NCI-H2107 (cell line): ENCODE results near the gene STRN4.

Experiments used
- DNase-seq: peaks from one replicate; lab custom pipeline; 2025; lab: John Stamatoyannopoulos, UW

Gene STRN4

DNA sequence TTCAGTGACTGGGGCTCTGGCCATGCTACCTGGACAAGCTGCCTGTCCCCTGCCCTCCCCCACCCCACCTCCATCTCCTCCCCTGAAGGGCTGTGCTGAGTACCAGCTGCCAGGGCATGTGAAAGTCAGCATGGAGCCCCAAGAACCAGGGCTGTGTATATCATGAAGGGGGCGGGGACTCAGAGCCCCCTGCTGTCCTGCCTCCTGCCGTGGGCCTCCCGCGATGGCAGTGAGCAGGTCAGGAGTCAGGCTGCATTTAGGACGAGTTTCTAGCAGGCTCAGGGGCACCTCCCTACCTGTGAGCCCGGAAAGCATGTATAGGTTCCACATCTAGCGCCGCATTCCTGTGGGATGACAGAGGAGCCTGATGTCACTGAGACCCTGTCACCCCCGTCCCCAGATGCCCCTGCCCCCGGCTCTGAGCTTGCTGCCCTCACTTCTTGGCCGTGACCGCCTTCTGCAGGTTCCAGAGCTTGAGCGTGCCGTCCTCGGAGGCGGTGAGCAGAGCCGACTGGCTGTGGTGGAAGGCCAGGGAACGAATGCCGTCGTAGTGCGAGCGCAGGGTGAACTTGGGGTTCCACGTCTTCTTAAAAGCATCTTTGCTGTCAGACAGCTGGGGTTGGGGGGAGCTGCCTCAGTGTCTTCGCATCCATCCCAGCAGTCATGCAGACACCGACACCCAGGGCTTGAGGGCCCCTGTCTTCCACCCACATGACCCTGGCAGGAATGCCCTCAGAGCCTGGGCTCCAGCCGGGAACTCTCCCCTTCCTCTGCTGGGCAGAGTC, 21.0 kb downstream of the STRN4 start:
- DNase-seq, result no peak

DNA sequence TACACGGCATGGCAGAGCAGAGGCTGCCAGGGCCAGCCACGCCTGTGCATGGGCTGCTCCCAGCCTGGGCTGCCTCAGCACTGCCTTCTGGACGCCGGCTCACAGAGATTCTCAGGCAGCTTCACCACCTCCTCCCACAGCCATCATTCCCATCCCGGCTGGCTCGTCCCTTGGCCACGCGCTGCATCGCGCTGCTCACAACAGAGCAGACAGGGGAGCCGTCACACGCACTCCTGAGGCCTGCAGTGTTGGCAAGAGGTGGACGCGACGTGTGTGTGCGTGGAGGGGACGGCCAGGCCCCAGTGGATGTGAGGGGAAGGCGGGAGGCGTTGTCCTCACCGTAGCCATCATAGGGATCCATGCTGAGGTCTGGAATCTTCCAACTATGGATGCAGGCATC, 21.8 kb downstream of the STRN4 start:
- DNase-seq, result no peak

DNA sequence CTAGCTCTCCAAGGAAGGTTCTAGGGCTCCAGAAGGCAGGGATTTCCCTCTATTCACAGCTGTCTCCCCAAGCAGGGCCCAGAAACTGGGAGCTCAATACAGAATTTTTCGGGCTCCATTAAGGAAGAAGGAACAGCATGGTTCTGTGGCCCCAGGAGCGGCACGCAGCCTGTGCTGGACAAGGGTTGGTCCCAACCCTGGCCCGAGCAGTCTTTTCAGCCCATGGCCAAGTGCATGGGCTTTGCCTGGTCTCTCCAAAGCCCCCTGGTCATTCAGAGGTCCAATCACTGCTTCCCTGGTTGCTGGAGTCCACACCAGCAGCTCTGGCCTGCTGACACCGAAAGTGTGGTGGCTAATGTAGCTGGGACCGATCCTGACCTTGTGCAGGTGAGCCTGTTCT, 22.8 kb downstream of the STRN4 start:
- no peak for DNase-seq

DNA sequence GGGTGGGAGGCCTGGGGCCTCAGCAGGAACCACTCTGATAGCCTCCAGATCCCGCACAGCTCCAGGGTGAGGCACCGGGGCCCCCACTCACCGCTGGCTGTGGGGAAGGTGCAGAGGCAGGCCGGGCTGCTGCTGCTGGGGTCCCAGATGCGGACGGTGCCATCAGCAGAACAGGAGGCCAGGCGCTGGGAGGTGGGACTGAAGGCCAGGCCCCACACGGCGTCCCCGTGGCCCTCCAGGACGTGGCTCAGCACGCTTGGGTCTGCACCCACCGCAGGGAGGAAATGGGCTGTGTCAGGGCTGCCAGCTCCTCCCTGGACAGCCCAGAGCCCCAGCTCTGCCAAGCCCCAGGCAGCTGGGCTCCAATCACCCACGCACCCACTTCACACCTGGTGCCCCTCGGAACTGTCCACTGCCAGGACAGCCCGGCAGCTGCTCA, 23.2 kb downstream of the STRN4 start:
- DNase-seq, result no peak

DNA sequence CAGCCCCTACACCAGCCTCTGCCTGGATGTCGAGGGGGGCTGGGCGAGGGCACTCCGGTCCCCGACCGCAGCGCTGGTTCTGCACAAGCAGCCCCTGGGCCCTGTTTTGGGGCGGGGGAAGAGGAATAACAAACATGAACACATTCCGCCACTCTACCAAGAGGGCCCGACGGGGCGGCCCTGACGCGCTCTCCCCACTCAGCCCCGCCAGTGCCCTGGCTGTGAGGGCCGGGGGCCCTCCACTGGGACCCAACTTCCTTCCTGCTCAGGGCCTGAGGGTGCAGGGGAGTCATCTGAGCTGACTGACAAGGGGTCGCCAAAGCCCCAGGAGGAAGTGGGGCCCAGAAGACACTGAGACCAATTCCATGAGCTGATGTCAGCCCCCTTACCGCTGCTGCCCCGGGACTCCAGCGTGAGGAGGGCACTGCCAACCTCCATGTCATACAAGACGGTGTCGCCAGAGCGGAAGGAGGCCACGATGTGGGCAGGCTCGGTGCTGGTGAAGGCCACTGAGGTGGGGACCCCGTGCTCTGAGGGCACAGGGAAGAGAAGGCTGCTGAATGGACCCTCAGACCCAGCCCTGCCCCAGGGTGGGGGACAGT, 23.7 kb downstream of the STRN4 start:
- DNase-seq, result no peak

DNA sequence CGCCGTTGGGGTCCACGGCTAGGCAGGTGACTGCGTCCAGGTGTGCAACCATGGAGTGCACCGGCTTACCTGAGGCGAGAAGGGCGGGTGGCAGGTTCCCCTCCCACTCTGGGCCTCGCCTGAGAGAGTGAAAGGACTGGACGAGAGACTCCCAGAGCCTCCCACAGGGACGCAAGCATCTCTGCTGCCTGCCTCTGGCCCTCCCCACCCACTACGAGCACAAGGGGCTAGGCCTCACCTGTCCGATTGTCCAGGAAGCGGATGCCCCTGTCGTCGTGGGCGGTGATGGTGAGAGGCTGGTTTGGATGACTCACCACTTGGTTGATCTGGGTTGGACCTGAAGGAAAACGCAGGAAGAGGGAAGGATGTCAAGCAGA, 24.3 kb downstream of the STRN4 start:
- DNase-seq, result no peak

DNA sequence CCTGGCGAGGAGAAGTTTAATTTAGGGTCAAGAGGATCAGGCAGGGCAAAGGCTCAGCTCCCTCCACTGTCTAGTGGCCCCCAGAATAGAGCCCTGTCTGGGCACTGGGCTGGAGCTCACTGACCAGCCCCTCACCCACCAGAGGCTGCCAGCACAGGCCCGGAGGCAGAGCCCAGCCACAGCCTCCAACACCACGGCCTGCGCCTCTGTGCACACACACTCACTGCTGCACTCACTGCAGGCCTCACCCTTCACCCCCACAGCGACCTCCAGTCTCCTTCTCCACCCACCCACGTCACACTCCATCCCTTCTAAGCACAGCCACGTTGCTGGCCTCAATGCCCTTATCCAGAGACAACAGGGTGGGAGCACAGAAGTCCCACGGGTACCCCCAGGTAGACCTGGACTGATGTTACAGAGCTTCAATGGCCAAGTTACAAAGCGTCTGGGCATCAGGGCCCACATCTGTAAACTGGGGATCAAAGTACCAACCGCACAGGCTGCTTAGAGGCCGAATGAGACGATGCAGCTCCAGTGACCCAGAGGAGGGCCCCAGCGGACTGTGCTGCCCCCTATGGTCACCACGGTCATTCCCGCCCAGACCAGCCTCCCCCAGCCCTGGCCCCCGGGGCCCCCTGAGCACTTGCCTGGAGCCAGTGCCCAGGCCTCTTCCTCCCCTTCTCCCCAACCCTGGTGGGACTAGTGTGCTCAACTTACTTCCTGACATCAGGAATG, 24.8 kb downstream of the STRN4 start:
- DNase-seq, result no peak

DNA sequence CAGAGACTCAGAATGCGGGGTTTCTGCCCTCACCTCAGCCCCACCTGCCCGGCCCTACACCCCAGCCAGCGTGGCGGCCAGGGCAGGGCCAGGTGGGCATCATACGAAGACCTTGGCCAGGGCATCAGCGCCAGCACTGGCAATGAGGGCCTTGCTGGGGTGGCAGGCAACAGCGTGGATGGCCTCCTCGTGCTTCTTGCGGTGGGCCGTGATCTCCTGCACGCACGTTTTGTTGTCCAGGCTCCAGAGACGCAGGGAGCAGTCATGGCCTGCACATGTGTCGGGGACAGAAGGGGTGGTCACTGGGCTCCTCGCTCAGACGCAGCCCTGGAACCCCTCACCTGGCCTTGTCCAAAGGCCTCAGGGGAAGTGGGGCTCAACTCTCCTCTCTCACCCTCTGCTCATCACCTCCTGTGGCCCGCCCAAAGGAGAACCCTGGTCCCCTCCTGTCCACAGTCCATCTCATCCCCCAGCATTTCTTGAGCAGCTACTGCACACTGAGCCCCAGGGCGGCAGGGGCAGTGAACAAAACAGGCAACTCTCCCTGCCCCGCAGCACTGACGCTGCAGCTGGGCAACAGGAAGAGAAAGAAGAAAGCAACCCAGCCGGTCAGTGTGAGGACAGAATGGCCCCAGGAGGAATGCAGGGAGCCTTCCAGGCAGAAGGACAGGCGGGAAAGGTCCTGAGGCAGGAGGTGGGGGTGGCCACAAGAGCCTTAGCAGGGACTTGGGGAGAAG, 25.6 kb downstream of the STRN4 start:
- no peak for DNase-seq

DNA sequence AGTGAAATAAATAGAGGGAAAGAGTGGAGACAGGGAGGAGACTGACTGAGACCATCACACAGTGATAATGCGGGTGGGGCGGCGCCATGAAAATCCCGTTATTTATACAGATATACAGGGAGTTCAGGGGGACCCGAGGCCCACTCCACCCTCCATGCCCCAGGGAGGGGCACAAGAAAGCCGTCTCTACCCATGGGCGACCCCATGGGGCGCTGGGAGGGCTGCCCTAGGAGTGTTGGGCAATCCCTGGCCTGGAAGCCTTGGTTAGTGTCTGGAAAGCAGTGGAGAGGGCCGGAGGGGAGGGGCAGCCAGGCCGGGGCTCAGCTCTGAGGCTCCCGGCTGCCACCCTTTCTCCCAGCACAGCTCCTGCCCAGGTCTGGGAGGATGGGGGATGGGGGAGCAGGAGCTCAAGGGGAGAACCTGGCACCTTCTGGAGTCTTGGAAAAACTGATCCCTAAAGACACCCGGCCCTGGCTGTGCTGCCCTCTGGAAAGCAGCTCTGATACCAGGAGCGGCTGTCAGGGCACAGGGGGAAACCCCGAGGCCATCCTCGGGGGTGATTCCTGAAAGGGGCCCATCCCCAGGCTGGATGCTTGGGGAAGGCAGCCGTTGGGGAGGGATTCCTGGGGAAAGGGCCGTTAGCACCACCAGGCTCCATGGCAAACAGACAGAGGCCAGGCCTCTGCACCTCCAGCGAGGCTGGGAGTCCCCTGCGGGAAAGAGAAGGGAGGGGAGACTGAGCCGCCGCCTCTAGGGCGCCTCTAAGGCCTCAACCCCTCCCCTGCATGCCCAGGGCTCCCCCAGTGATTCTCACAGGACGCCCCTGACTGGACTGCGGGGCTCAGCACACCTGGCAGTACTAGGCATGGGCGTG, 26.4 kb downstream of the STRN4 start:
- no peak for DNase-seq

DNA sequence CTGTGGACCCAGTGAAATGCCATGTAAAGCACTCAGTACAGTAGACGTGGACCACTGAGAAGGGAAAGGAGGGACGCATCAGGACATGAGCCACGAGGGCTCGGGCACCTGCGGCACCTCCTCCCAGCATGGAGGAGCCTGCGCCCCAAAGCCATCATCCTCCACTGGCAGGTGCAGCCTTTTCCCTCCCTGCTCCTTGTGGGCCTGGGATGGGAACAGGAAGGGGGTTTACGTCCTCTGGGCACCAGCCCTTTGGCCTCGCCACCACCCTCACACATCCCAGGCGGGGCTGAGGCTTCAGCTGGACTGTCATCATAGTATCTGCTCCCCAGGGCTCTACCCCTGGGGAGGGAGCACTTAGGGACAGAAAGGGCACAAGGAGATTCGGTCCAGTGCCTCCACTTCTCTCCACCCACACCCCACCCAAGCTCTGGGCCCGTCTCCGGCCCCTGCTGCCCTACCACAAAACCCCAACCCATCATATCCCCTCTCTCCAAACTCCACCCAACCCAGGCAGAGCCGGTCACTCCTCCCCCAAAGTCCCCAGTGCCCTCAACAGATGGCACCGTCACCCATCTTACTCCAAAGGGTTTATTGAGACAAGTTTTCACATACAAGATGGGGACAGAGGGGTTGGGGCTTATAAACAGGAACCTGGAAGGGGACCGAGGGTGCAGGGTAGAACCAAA, 27.2 kb downstream of the STRN4 start:
- DNase-seq, result no peak

DNA sequence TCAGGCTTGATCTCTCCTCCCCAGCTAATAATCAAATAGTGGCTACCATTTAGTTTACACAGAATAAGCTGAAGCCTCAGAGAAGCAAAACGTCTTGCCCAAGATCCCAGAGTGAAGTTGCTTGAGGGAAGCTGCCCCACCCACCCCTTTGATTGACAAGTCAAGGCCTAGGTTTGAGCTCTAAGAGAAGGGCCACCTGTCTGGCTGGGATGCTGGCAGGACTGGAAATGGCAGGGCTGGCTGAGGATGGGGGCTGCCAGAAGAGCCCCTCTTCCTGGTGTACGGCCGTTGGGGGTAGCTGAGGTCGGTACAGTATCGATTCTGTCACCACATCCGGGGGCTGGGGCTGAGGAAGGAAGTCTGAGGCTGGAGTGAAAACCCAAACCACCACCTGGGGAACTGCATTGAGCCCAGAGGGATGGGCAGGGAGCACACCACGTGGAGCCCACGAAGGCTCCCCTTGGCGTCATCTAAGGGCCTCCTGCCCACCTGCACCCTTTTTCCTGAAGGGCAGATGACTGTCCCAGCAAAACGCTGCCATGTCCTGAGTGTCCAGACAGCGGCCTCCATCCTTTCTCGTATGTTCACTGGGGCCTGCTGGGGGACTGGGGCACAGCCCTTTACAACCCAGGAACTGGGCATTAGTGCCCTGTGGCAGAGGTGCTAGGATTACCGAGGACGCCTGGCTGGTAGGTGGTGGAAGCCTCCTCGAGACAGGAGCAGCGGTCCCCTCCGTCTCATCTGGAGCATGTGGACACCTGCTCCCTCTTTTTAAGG, 27.9 kb downstream of the STRN4 start:
- DNase-seq, result no peak

DNA sequence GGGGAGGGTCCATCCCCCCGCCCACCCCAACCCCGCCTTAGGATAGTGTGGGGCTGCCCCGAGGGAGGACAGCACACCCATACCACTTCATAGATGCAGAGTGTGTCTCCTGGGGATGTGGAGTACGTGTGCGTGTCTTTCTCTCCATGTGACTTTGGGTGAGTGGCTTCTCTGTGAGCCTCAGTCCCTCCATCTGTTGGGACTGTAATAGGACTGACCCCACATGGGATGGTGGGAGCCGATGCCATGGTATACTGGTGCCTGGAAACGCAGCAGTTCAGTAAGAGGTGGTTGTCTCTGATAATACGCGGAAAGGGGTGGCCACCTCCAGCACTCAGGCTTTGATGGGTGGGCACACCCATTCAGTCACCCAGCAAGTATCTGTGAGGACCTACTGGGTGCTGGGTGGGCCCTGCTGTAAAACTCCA, 28.5 kb downstream of the STRN4 start:
- no peak for DNase-seq

DNA sequence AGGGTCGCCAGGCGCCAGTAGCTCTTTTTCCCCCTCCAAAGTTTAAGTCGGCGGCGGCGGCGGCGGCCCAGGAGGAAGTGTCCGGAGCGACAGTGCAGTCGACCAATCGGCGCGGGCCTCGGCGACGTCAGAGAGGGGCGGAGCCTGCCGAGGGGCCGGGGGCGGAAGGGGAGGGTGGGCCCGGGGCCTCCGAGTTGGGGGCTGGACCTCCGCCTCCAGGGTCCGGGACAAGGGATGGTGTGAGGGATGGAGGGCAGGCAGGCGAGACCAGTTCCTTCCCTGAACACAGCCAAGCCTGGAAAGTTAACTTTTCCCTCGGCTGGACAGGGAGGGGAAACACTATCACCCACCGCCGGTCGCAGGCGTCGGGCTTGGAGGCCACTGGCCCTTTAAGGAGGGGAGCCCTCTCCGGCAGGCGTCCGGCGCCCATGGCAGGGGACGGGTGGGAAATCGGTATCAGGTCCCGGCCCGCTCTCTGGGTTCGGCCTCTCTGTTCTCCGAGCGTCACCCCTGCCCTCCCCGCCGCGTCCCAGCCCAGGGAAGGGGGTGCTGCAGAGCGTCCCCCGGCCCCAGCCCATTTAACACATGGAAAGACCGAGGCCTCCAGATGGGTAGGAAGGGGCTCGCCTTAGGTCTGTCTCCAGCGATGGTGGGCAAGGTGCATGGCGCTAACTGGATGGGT, 29.1 kb downstream of the STRN4 start, which contains the start of gene PRKD2:
PRKD2 (minus strand) TSS at position 81 of the 682 bp plus-strand sequence. CDS start 744 bp downstream, outside the sequence.
- peak; percentile 48 for DNase-seq

DNA sequence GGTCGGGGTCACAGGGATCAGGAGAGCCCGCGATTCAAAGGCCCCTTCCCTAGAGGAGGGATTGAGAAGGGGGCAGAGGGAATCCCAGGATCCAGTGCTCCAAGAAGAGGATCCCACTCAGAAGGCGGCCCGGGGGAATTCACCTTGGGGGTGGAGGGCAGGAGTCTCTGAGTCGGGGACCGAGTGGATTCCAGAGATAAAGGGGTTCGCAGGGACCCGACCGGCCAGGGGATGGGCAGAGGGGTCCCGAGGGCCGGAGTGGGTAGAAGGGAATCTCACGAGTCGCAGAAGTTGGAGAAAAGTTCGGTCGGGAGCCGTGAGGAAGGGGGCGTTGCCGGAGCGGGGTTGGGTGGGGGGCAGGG, 29.6 kb downstream of the STRN4 start:
- no peak for DNase-seq

DNA sequence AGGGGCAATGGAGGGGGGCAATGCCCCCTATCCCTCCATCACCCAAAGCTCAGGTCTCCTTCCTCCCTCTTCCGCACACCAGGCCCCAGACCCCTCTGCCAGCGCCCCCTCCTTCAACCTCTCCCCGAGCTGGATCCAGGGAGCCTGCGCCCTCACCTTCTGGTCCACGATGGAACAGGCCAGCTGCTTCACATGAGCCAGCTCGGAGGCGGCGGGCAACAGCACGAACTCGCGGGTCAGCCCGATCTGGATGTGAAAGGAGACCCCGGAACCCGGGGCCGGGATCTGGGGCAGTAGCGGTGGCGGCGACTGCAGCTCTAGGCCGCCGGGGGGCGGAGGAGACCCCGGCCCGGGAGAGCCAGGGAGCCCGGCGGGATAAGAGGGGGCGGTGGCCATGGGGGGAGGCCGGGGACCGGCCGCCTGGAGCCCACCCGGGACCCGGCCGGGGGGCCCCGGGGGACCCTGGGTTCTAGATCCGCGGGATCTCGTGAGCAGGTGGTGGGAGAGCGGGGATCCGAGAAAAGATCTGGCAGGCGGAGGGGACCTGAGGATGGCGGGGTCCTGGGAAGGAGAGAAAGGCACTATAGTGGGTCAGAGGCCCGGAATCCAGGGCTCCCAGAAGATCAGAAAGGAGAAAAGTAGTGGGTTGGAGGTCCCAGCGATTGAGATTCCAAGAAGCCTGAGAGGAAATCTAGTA, 30.1 kb downstream of the STRN4 start:
- no peak for DNase-seq

DNA sequence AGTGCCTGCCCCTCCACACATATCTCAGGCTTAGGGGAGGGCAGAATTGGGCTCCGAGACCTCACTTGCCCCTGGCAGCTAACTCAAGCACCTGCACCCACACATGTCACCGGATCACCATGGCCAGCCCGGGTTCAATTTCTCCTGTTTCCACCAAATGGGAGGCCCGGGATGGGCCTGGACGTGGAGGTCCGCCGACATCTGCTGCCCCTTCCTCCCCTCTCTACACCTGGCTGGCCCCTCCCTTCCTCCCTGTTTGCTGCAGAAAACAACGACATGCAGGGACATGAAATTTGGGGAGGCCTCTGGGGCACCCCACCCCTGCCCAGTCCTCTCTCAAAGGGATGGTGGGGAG, 30.7 kb downstream of the STRN4 start:
- no peak for DNase-seq

DNA sequence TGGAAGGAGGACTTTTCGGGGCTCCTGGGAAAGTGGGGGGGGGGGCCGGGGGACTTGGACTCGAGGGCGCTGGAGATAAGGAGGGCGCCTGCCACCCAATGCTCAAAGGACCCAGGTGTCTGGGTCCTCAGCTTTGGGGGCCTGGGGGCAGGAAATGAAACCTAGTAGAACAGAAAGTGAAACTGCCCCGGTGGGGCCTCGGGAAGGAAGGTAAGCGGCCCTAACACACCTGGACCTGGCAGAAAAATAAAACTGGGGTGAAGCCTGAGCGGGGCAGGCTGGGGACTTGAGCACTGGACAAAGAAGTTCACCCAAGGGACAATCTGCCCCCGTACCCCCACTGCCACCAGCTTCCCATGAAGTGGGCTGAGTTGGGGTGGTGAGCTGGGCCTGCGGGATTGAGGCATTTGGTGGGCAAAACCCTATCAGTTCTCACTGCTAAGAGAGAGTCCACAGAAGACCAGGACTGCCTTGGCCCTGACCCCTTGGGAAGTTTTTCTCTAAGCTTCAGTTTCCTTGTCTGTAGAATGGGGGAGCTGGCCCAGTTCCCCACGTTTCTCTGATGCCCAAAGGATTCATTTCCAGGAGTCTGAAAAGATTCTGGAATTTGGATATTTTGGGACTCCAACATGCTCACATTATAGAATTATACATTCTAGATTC, 31.7 kb downstream of the STRN4 start:
- DNase-seq, result no peak

DNA sequence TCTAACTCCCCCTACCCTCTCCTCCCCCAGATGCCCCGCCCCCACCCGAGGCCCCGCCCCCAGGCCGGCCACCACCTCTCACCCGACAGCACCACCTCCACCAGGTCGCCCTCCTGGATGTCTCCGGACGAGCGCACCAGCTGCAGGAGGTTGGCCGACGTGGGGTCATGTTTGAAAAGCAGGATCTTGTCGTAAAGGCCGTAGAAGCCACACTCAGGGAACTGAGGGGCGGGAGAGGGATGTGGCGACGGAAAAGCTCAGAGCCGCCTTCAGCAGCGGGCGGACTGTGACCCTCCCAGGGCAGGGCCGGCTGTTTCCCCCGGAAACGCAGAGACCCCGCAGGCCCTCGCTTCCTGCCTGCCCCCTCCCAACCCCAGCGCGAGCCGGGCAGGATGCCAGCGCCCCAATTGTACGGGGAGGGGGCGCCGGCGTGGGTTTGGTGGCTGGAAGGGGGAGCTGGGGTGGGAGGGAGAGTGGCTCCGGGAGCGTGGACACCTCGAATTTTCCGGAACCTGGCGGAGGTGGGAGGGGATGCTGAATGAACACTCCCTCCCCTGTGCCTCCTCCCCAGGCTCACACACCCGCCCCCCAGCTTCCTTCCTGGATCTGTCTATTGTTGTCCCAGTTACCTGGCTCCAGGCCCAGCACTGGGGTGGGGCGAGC, 32.3 kb downstream of the STRN4 start:
- DNase-seq, result peak; percentile 78
